ENCODE measurements around the gene GLIS1.

GLIS1 gene

GRCh38 chr1:53617851-53618499 lies 121.0 kb downstream of the GLIS1 start:
- DNase-seq (ENCODE audit: low read depth), result no peak

GRCh38 chr1:53617382-53617781 lies 121.6 kb downstream of the GLIS1 start:
- no peak for DNase-seq (ENCODE audit: low read depth)

- no peak for DNase-seq (ENCODE audit: low read depth)
Observed at GRCh38 chr1:53616927-53617326, 122.0 kb downstream of the GLIS1 start.

GRCh38 chr1:53616511-53616910 lies 122.5 kb downstream of the GLIS1 start:
- DNase-seq (ENCODE audit: low read depth), result no peak

GRCh38 chr1:53615101-53615500 lies 123.9 kb downstream of the GLIS1 start:
- DNase-seq (ENCODE audit: low read depth), result no peak

GRCh38 chr1:53614231-53615021 lies 124.5 kb downstream of the GLIS1 start:
- no peak for DNase-seq (ENCODE audit: low read depth)

GRCh38 chr1:53608676-53609075 lies 130.3 kb downstream of the GLIS1 start:
- no peak for DNase-seq (ENCODE audit: low read depth)

GRCh38 chr1:53608071-53608470 lies 130.9 kb downstream of the GLIS1 start:
- DNase-seq (ENCODE audit: low read depth), result no peak

GRCh38 chr1:53606651-53607051 lies 132.3 kb downstream of the GLIS1 start:
- no peak for DNase-seq (ENCODE audit: low read depth)

- no peak for DNase-seq (ENCODE audit: low read depth)
Observed at GRCh38 chr1:53606197-53606596, 132.8 kb downstream of the GLIS1 start.

- DNase-seq (ENCODE audit: low read depth), result no peak
Observed at GRCh38 chr1:53605181-53605580, 133.8 kb downstream of the GLIS1 start.

- DNase-seq (ENCODE audit: low read depth), result no peak
Observed at GRCh38 chr1:53604291-53604919, 134.6 kb downstream of the GLIS1 start.

GRCh38 chr1:53603431-53603830 lies 135.5 kb downstream of the GLIS1 start:
- DNase-seq (ENCODE audit: low read depth), result no peak

GRCh38 chr1:53601867-53602775 lies 136.8 kb downstream of the GLIS1 start:
- no peak for DNase-seq (ENCODE audit: low read depth)

GRCh38 chr1:53601031-53601745 lies 137.8 kb downstream of the GLIS1 start:
- DNase-seq (ENCODE audit: low read depth), result no peak

- DNase-seq (ENCODE audit: low read depth), result no peak
Observed at GRCh38 chr1:53600561-53600960, 138.4 kb downstream of the GLIS1 start.

GRCh38 chr1:53600001-53600400 lies 139.0 kb downstream of the GLIS1 start:
- DNase-seq (ENCODE audit: low read depth), result no peak

GRCh38 chr1:53599481-53599880 lies 139.5 kb downstream of the GLIS1 start:
- DNase-seq (ENCODE audit: low read depth), result no peak

GRCh38 chr1:53598966-53599365 lies 140.0 kb downstream of the GLIS1 start:
- DNase-seq (ENCODE audit: low read depth), result no peak

- no peak for DNase-seq (ENCODE audit: low read depth)
Observed at GRCh38 chr1:53595906-53596305, 143.1 kb downstream of the GLIS1 start.

- no peak for DNase-seq (ENCODE audit: low read depth)
Observed at GRCh38 chr1:53594391-53595180, 144.4 kb downstream of the GLIS1 start.
